ENCODE measurements around the gene SPOCK1.

The SPOCK1 gene

GRCh38 chr5:137252512-137252911, 246.6 kb downstream of the SPOCK1 start:
- ChIA-PET POLR2A (no interaction called here), CTCF (no interaction called here)
- peak; percentile 10 for DNase-seq (ENCODE audit: low read depth, low spot score)
- H3K4me3 ChIP-seq (ENCODE audit: low read depth, low read length) = no peak overlapping the region
- no peak for TF ChIP-seq CTCF (IDR thresholded peaks at IDR 0.05; ENCODE audit: insufficient read depth, low read length, missing control alignments)

DNA sequence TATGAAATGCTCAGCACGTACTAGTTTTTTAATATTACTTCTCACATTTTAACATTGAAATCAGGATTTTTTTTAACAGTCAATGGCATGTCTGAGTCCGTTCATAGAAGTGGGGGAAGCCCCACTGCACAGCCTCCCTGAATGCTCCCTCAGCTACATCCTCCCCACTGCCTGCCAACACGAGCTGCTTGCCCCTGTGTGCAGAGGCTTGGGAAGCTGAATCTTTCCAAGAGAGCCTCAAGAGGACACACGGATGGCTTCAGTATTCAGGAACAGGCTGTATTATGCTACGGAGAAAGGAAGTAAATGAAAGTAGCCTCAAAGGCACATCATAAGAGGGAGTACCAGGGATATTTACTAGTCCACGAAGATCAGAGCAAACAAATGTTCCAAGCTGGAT, 248.7 kb downstream of the SPOCK1 start:
- DNase-seq (ENCODE audit: low read depth, low spot score) = no peak
- TF ChIP-seq CTCF (IDR thresholded peaks at IDR 0.05; ENCODE audit: insufficient read depth, low read length, missing control alignments) = no peak
- CTCF ChIA-PET = interaction anchor here (1.3 kb wide), 1 partner anchor 13 kb away, joined by 3 read pairs; no protein-coding TSS in a partner anchor
- POLR2A ChIA-PET = no interaction called here
- no peak overlapping the region for H3K4me3 ChIP-seq (ENCODE audit: low read depth, low read length)

GRCh38 chr5:137248527-137248926, 250.6 kb downstream of the SPOCK1 start:
- POLR2A ChIA-PET = no interaction called here
- CTCF ChIA-PET = interaction anchor here (1.3 to 2.2 kb wide), 2 partner anchors 13 to 24 kb away, joined by 3 to 6 read pairs; no protein-coding TSS in a partner anchor
- H3K4me3 ChIP-seq (ENCODE audit: low read depth, low read length) = no peak overlapping the region
- no peak for TF ChIP-seq CTCF (IDR thresholded peaks at IDR 0.05; ENCODE audit: insufficient read depth, low read length, missing control alignments)
- no peak for DNase-seq (ENCODE audit: low read depth, low spot score)

- ChIA-PET CTCF (no interaction called here), POLR2A (no interaction called here)
- no peak for TF ChIP-seq CTCF (IDR thresholded peaks at IDR 0.05; ENCODE audit: insufficient read depth, low read length, missing control alignments)
- no peak for DNase-seq (ENCODE audit: low read depth, low spot score)
- no peak overlapping the region for H3K4me3 ChIP-seq (ENCODE audit: low read depth, low read length)
These were observed 253.7 kb downstream of the SPOCK1 start for GRCh38 chr5:137245438-137245837.

GRCh38 chr5:137240285-137240684, 258.8 kb downstream of the SPOCK1 start:
- ChIA-PET CTCF (no interaction called here), POLR2A (no interaction called here)
- DNase-seq (ENCODE audit: low read depth, low spot score) = no peak
- H3K4me3 ChIP-seq (ENCODE audit: low read depth, low read length) = no peak overlapping the region
- TF ChIP-seq CTCF (IDR thresholded peaks at IDR 0.05; ENCODE audit: insufficient read depth, low read length, missing control alignments) = no peak

DNA sequence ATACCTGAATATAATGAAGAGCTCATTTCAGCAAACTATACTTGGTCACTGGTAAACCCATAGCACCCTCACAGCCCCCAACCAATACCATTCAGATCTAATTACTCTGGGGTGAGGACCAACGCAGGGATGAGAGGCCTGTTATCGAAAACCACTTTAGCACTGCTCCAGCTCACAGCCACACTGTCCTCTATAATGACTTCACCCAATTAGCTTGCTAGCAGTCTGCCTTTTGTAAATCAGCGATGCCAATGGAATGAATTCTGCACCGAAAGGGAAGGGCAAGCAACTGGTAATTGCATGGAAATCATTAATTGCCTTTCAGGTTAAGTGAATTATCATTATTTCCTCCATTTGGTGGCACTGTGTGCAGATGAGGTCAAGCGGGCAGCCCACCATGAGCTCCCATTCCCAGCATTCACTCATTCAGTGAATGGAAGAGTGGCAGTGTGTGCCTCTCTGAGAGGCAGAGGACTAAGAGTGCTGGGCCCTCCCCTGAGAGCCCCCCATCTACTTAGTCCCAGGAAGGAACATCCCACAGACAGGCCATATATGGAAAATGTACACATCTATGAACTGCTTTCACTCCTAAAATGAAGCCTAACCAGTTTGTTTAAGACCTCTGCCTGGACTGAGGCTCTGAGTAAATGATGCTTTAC, 262.1 kb downstream of the SPOCK1 start:
- ChIA-PET CTCF (interaction anchor here (0.8 to 1.6 kb wide), 4 partner anchors 11 to 435 kb away, joined by 3 to 6 read pairs (median 4); no protein-coding TSS in a partner anchor), POLR2A (no interaction called here)
- DNase-seq (ENCODE audit: low read depth, low spot score) = no peak
- no peak for TF ChIP-seq CTCF (IDR thresholded peaks at IDR 0.05; ENCODE audit: insufficient read depth, low read length, missing control alignments)
- no peak overlapping the region for H3K4me3 ChIP-seq (ENCODE audit: low read depth, low read length)
